ENCODE data around the gene GPR68. TPM values are rescaled to one million over a fixed set of nuclear protein-coding genes. Genes with fewer than 3 reads are reported as not detected.

Gene GPR68
- total RNA-seq, 2 donors from 2014 or later: 0.26 TPM; not detected in 1

Other genes starting within 250 kb of the GPR68 start
- 1 to 10 TPM in 1 of 2 donors, under 1 TPM in 1; 0.66 to 2.9 TPM for gene RPS6KA5, start 184.1 kb downstream of the GPR68 start, total RNA-seq
- 10 to 100 TPM; 30.9 to 77.8 TPM for gene DGLUCY, start 130.6 kb downstream of the GPR68 start, total RNA-seq
- gene CCDC88C, start 173.1 kb upstream of the GPR68 start, total RNA-seq: 10 to 100 TPM; 36.3 to 57.4 TPM

Measured in body of pancreas (tissue), 2 donors.